Measurements from ENCODE around the gene CEMIP.

GRCh38 chr15:80891006-80891405, 111.8 kb downstream of the CEMIP start:
- TF ChIP-seq, protein P1, sequence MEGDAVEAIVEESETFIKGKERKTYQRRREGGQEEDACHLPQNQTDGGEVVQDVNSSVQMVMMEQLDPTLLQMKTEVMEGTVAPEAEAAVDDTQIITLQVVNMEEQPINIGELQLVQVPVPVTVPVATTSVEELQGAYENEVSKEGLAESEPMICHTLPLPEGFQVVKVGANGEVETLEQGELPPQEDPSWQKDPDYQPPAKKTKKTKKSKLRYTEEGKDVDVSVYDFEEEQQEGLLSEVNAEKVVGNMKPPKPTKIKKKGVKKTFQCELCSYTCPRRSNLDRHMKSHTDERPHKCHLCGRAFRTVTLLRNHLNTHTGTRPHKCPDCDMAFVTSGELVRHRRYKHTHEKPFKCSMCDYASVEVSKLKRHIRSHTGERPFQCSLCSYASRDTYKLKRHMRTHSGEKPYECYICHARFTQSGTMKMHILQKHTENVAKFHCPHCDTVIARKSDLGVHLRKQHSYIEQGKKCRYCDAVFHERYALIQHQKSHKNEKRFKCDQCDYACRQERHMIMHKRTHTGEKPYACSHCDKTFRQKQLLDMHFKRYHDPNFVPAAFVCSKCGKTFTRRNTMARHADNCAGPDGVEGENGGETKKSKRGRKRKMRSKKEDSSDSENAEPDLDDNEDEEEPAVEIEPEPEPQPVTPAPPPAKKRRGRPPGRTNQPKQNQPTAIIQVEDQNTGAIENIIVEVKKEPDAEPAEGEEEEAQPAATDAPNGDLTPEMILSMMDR (IDR thresholded peaks at IDR 0.05) = no peak
- TF ChIP-seq ZFX (IDR thresholded peaks at IDR 0.05; ENCODE audit: borderline replicate concordance) = no peak
